Measurements from ENCODE around the gene CREB3L1. TPM values are rescaled to one million over a fixed set of nuclear protein-coding genes. Genes with fewer than 3 reads are reported as not detected.
A peak's percentile ranks its signal among the peaks of the same experiment; 100 is the strongest.

The CREB3L1 gene
- total and polyA plus RNA-seq, 2 experiments from 2014 or later = 22.9 to 275 TPM

DNA sequence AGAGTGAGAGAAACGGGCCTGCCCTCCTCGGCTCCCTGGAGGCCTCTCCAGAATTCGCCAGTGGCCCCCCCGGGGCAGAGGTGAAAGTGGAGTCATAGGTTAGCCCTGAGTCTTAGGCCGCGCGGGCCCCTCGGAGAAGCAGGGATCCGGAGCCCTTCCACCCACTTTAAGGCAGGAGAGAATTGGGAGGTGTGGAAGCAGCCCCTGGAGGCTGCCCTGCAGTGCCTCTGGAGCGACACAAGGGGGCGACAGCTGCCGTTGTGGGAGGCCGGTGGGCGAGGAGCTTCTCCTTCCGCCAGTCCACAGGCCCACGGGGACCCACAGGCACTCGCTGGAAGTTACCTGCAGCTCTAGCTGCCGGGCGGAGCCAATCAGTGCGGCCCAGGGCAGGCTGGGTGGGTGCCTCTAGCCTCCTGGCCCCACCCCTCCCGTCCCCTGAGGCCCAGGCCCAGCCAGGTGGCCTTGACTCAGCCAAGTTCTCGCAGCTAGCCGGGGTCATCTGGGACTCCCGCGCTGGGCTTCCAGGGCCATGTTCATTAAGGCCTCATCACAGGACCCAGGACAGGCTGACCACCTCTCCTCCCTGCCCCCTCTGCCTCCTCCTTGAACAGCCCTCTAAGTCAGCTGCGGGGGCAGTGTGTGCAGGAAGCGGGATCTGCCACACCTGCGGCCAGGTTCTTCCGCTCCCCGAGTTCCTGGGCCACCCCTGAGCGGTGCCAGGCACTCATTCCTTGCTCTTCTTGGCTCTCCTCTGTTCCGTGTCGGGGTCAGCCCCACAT lies 74.8 kb downstream of the CREB3L1 start:
- Histone ChIP-seq H2AFZ (no peak overlapping the region), H3K9me2 (replicated peaks; ENCODE audit: insufficient read depth) (no peaks in the 10 kb centered on the region), H3K27ac (no peak overlapping the region), H3K27me3 (no peaks in the 10 kb centered on the region), H3K9me3 (ENCODE audit: low read depth) (no peaks in the 10 kb centered on the region), H4K20me1 (ENCODE audit: insufficient read depth, poor library complexity, severe bottlenecking) (peaks cover 11% of the 10 kb centered on the region), H3K4me3 (no peak overlapping the region), H3K4me2 (peak overlapping the region; percentile 46), H3K4me1 (ENCODE audit: insufficient read depth) (peaks cover 16% of the 10 kb centered on the region), H3K79me2 (peaks cover 84% of the 10 kb centered on the region), H3K36me3 (replicated peaks; ENCODE audit: insufficient read depth, low read depth) (no peaks in the 10 kb centered on the region)
- TF ChIP-seq CTCF (IDR thresholded peaks at IDR 0.05; ENCODE audit: poor library complexity) = peak; percentile 69
- TF ChIP-seq EZH2 (IDR thresholded peaks at IDR 0.05; ENCODE audit: borderline replicate concordance) = no peak
- WGBS (ENCODE audit: low lambda C conversion rate, missing lambda C conversion rate) = 75% methylated on average over 33 of the region's 33 CpGs
- peak; percentile 64 for DNase-seq (ENCODE audit: low spot score)

DNA sequence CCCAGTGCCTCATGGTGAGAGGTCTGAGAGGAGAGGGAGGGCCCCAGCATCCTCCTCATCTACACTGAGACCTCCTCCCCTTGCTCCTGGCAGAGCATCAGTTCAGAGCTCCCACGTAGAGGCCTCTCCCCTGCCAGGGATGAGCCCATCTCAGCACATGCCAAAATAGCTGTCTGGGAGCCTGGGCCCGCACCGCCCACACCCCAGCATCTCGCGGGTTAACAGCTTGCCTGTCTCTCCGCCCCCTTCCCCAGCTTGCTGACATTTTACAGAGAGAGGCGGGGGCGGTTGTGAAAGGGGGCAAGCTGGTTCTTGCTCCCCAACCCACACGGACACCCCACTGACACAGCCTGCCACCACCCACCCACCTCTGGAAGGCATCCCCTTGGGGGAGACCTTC lies 76.2 kb downstream of the CREB3L1 start:
- H2AFZ ChIP-seq = no peak overlapping the region

GRCh38 chr11:46356924-46357482 lies 79.5 kb downstream of the CREB3L1 start:
- Histone ChIP-seq H2AFZ (no peak overlapping the region), H3K27me3 (no peaks in the 10 kb centered on the region), H3K79me2 (peaks cover 79% of the 10 kb centered on the region), H3K4me2 (peak overlapping the region; percentile 42), H3K27ac (peak overlapping the region; percentile 67), H4K20me1 (ENCODE audit: insufficient read depth, poor library complexity, severe bottlenecking) (peaks cover 6% of the 10 kb centered on the region), H3K36me3 (replicated peaks; ENCODE audit: insufficient read depth, low read depth) (no peaks in the 10 kb centered on the region), H3K4me1 (ENCODE audit: insufficient read depth) (peaks cover 12% of the 10 kb centered on the region), H3K9me3 (ENCODE audit: low read depth) (no peaks in the 10 kb centered on the region), H3K4me3 (no peak overlapping the region), H3K9me2 (replicated peaks; ENCODE audit: insufficient read depth) (no peaks in the 10 kb centered on the region)
- WGBS (ENCODE audit: low lambda C conversion rate, missing lambda C conversion rate) = 87% methylated on average over 7 of the region's 7 CpGs
- TF ChIP-seq EZH2 (IDR thresholded peaks at IDR 0.05; ENCODE audit: borderline replicate concordance) = no peak
- no peak for TF ChIP-seq CTCF (IDR thresholded peaks at IDR 0.05; ENCODE audit: poor library complexity)
- TF ChIP-seq EZH2phosphoT487 (IDR thresholded peaks at IDR 0.05; ENCODE audit: low read depth, severe bottlenecking, unreplicated experiment) = no peak
- peak; percentile 55 for DNase-seq (ENCODE audit: low spot score)

More for the DNA sequence above, 76.2 kb downstream of the CREB3L1 start:
- no peak overlapping the region for H3K4me3 ChIP-seq
- H3K27ac ChIP-seq = no peak overlapping the region
- no peak overlapping the region for H3K4me2 ChIP-seq
- WGBS (ENCODE audit: low lambda C conversion rate, missing lambda C conversion rate) = 52% methylated on average over 9 of the region's 9 CpGs
- DNase-seq (ENCODE audit: low spot score) = no peak
- H3K9me3 ChIP-seq (ENCODE audit: low read depth) = no peaks in the 10 kb centered on the region
- no peaks in the 10 kb centered on the region for H3K9me2 ChIP-seq (replicated peaks; ENCODE audit: insufficient read depth)
- H3K36me3 ChIP-seq (replicated peaks; ENCODE audit: insufficient read depth, low read depth) = no peaks in the 10 kb centered on the region
- peaks cover 11% of the 10 kb centered on the region for H4K20me1 ChIP-seq (ENCODE audit: insufficient read depth, poor library complexity, severe bottlenecking)
- H3K27me3 ChIP-seq = no peaks in the 10 kb centered on the region
- peaks cover 9% of the 10 kb centered on the region for H3K4me1 ChIP-seq (ENCODE audit: insufficient read depth)
- TF ChIP-seq EZH2phosphoT487 (IDR thresholded peaks at IDR 0.05; ENCODE audit: low read depth, severe bottlenecking, unreplicated experiment) = no peak
- peaks cover 86% of the 10 kb centered on the region for H3K79me2 ChIP-seq

DNA sequence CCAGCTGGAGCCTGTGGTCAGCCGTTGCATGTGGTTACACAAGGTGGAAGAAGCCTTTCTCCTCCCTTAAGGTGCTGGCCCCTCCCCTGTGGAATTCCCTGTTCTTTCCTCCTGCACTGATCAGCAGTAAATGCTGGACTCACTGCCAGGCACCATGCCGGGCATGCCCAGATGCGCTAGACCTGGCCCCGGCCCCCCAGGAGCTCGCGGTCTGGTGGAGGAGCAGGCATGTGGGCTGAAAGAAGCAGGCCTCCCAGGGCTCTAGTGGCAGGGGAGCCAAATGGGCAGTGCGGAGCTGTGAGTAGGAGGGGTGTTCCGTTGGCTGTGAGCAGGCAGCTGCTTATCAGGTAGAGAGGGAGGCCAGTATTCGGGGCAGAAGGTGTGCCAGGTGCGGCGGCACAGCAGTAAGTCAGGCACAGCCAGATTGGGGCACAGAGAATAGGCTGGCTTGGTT lies 80.0 kb downstream of the CREB3L1 start:
- no peaks in the 10 kb centered on the region for H3K36me3 ChIP-seq (replicated peaks; ENCODE audit: insufficient read depth, low read depth)
- TF ChIP-seq EZH2 (IDR thresholded peaks at IDR 0.05; ENCODE audit: borderline replicate concordance) = no peak
- TF ChIP-seq CTCF (IDR thresholded peaks at IDR 0.05; ENCODE audit: poor library complexity) = no peak
- no peak for TF ChIP-seq EZH2phosphoT487 (IDR thresholded peaks at IDR 0.05; ENCODE audit: low read depth, severe bottlenecking, unreplicated experiment)
- no peaks in the 10 kb centered on the region for H3K27me3 ChIP-seq
- H3K9me2 ChIP-seq (replicated peaks; ENCODE audit: insufficient read depth) = no peaks in the 10 kb centered on the region
- H3K9me3 ChIP-seq (ENCODE audit: low read depth) = no peaks in the 10 kb centered on the region
- peaks cover 6% of the 10 kb centered on the region for H4K20me1 ChIP-seq (ENCODE audit: insufficient read depth, poor library complexity, severe bottlenecking)
- peak overlapping the region; percentile 67 for H3K27ac ChIP-seq
- 89% methylated on average over 11 of the region's 11 CpGs for WGBS (ENCODE audit: low lambda C conversion rate, missing lambda C conversion rate)
- no peak overlapping the region for H3K4me2 ChIP-seq
- peaks cover 79% of the 10 kb centered on the region for H3K79me2 ChIP-seq
- H3K4me1 ChIP-seq (ENCODE audit: insufficient read depth) = peaks cover 12% of the 10 kb centered on the region
- no peak for DNase-seq (ENCODE audit: low spot score)
- H3K4me3 ChIP-seq = no peak overlapping the region
- H2AFZ ChIP-seq = no peak overlapping the region
